Calu3 (cell line): ENCODE measurements around the gene SUSD5. TPM values are rescaled to one million over a fixed set of nuclear protein-coding genes. Genes with fewer than 3 reads are reported as not detected.

Experiments used
- BruUV-seq: library from RNA; stranded (reverse); fragments of 400-500 nt; replicated peaks from 2 replicates; lab custom pipeline; 2021; lab: Mats Ljungman, UMichigan
- CTCF ChIA-PET: fragments of 300-600 bp; sonication (Branson Sonifier 250); formaldehyde crosslinking; loops from one replicate; lab custom pipeline; 2022; ENCODE audit warnings: antibody characterized with exemption; lab: Charles Lee
- DNase-seq: peaks from one replicate; pipeline ENCODE4 v3.0.0; 2022
- H3K27ac Mint-ChIP-seq: one replicate; pipeline ENCODE4 v1.8.0; 2022; ENCODE audit warnings: mixed read lengths; ENCODE audit not compliant: unreplicated experiment
- H3K27me3 Mint-ChIP-seq: one replicate; pipeline ENCODE4 v1.8.0; 2022; ENCODE audit warnings: mixed read lengths; ENCODE audit not compliant: unreplicated experiment
- H3K36me3 Mint-ChIP-seq: one replicate; pipeline ENCODE4 v1.8.0; 2022; ENCODE audit warnings: mild to moderate bottlenecking, moderate library complexity, mixed read lengths; ENCODE audit not compliant: insufficient read depth, unreplicated experiment
- H3K4me1 Mint-ChIP-seq: one replicate; pipeline ENCODE4 v1.8.0; 2022; ENCODE audit warnings: mild to moderate bottlenecking, low read depth, mixed read lengths; ENCODE audit not compliant: unreplicated experiment
- H3K4me3 Mint-ChIP-seq: one replicate; pipeline ENCODE4 v1.8.0; 2022; ENCODE audit warnings: mild to moderate bottlenecking, low read depth, moderate library complexity, mixed read lengths; ENCODE audit not compliant: unreplicated experiment
- H3K9me3 Mint-ChIP-seq: one replicate; pipeline ENCODE4 v1.8.0; 2022; ENCODE audit warnings: low read depth, mixed read lengths; ENCODE audit not compliant: unreplicated experiment
- intact Hi-C: fragments of 100-400 bp; cut with micrococcal nuclease; formaldehyde crosslinking; loops from one replicate; pipeline ENCODE4 v1.10.0; 2022; ENCODE audit not compliant: unreplicated experiment
- total RNA-seq: library from RNA; stranded (reverse); gene quantifications from 2 replicates; pipeline ENCODE4 v1.2.3, GENCODE V29; 2022
- TF ChIP-seq, protein P1 (sequence below): fragments of 200-600 bp; IDR thresholded peaks from one replicate; pipeline ENCODE4 v1.8.0; 2022; ENCODE audit warnings: antibody characterized with exemption; ENCODE audit not compliant: unreplicated experiment

The SUSD5 gene
- total RNA-seq, 1 experiment from 2014 or later, result 0.21 TPM

DNA sequence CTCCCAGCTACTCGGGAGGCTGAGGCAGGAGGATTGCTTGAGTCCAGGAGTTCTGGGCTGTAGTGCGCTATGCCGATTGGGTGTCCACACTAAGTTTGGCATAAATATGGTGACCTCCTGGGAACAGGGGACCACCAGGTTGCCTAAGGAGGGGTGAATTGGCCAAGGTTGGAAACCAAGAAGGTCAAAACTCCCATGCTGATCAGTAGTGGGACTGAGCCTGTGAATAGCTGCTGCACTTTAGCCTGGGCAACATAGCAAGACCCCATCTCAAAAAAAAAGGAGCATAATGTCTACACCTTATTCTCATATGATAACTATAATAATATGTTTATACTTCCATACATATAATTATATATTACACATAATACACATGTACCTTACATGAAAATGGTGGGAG lies 115.6 kb downstream of the SUSD5 start:
- intact Hi-C loops, result no loop called here
- H3K9me3 Mint-ChIP-seq, result no peaks in the 10 kb centered on the region

DNA sequence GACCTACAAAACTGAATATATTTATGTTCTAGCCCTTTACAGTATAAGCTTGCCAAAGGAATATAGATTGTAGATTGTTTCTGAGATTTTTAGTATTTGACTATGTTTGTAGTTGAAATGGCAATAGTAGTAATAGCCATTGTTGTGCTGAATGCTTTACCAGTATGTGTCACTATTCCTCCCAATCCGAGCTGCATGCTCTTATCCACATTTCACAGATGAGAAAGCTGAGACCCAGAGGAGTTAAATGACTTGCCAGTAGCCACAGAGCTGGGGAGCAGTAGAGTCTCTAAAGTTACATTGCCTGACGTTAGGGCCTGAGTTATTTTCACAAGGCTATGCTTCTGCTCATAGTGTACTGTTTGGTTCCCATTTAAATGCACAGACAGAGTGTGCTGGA lies 118.4 kb downstream of the SUSD5 start:
- Mint-ChIP-seq H3K4me1 (peaks cover 16% of the 10 kb centered on the region), H3K27me3 (no peaks in the 10 kb centered on the region), H3K36me3 (peaks cover 23% of the 10 kb centered on the region), H3K9me3 (no peaks in the 10 kb centered on the region), H3K4me3 (no peak overlapping the region), H3K27ac (no peak overlapping the region)
- CTCF ChIA-PET, result no interaction called here
- DNase-seq, result no peak
- no TSS peak for BruUV-seq
- TF ChIP-seq, protein P1, sequence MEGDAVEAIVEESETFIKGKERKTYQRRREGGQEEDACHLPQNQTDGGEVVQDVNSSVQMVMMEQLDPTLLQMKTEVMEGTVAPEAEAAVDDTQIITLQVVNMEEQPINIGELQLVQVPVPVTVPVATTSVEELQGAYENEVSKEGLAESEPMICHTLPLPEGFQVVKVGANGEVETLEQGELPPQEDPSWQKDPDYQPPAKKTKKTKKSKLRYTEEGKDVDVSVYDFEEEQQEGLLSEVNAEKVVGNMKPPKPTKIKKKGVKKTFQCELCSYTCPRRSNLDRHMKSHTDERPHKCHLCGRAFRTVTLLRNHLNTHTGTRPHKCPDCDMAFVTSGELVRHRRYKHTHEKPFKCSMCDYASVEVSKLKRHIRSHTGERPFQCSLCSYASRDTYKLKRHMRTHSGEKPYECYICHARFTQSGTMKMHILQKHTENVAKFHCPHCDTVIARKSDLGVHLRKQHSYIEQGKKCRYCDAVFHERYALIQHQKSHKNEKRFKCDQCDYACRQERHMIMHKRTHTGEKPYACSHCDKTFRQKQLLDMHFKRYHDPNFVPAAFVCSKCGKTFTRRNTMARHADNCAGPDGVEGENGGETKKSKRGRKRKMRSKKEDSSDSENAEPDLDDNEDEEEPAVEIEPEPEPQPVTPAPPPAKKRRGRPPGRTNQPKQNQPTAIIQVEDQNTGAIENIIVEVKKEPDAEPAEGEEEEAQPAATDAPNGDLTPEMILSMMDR, result no peak
- intact Hi-C loops, result no loop called here

More for the DNA sequence above, 115.6 kb downstream of the SUSD5 start:
- CTCF ChIA-PET, result no interaction called here
- Mint-ChIP-seq H3K36me3 (no peaks in the 10 kb centered on the region), H3K27ac (no peak overlapping the region), H3K27me3 (no peaks in the 10 kb centered on the region), H3K4me1 (peaks cover 16% of the 10 kb centered on the region), H3K4me3 (no peak overlapping the region)
- TF ChIP-seq, protein P1, result no peak
- BruUV-seq, result no TSS peak
- no peak for DNase-seq

Other genes starting within 250 kb of the SUSD5 start
- gene GLB1, start 121.7 kb downstream of the SUSD5 start, total RNA-seq, result 83.0 and 85.1 TPM in 2 replicates
- gene TMPPE, start 121.7 kb downstream of the SUSD5 start, total RNA-seq, result 12.1 and 12.2 TPM in 2 replicates
- 62.2 and 76.9 TPM in 2 replicates for gene CRTAP, start 104.8 kb downstream of the SUSD5 start, total RNA-seq
- 11.5 and 12.6 TPM in 2 replicates for gene FBXL2, start 58.6 kb upstream of the SUSD5 start, total RNA-seq
- gene UBP1, start 221.6 kb upstream of the SUSD5 start, total RNA-seq, result 68.3 and 72.4 TPM in 2 replicates